BE2C (cell line): ENCODE measurements around the gene TBC1D23.
"Not testable (repeated sequence)": the region's sequence is repeated elsewhere in the genome, so short reads cannot be mapped to it uniquely, and the experiment has no call there.

Experiments used
- DNase-seq: peaks from one replicate; pipeline ENCODE4 v3.0.0-alpha.2; 2020
- H3K27me3 ChIP-seq: fragments of 250-450 bp; sonication (Bioruptor Pico); 2 replicates; pipeline ENCODE4 v1.5.1; 2020; ENCODE audit warnings: mild to moderate bottlenecking
- H3K36me3 ChIP-seq: fragments of 250-450 bp; sonication (Bioruptor Pico); 2 replicates; pipeline ENCODE4 v1.5.1; 2020; ENCODE audit warnings: mild to moderate bottlenecking
- H3K4me1 ChIP-seq: fragments of 250-450 bp; sonication (Bioruptor Pico); 2 replicates; pipeline ENCODE4 v1.5.1; 2020
- H3K4me3 ChIP-seq: 2 replicates; pipeline ENCODE4 v1.5.1; 2011; ENCODE audit warnings: low read depth, low read length
- H3K9me3 ChIP-seq: fragments of 250-450 bp; sonication (Bioruptor Pico); 2 replicates; pipeline ENCODE4 v1.5.1; 2020
- TF ChIP-seq, protein P1 (sequence below): IDR thresholded peaks from 2 replicates; pipeline ENCODE4 v1.5.1; 2012; ENCODE audit warnings: mild to moderate bottlenecking, low read depth, low read length

The TBC1D23 gene

DNA sequence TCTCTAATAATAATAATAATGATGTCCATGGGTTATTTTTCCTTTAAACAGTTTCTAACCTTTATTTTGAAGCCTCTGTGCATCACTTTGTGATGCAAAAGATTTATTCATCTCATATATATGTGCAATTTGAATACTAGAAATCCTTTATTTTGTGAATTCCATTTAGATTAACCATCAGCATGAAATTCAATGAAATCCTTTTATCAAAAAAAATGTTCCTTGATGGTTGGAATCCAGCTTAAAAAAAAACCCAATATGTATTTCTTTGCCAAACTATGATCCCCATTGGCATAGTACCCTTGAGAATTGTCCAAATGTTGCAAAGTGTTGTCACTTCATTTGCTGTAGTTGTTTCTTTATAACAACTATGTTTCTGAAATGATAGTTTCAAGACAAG lies 7.4 kb downstream of the TBC1D23 start:
- no peaks in the 10 kb centered on the region for H3K9me3 ChIP-seq

GRCh38 chr3:100269001-100269400 lies 8.2 kb downstream of the TBC1D23 start:
- H3K36me3 ChIP-seq, result no peaks in the 10 kb centered on the region
- no peaks in the 10 kb centered on the region for H3K4me1 ChIP-seq
- H3K9me3 ChIP-seq, result no peaks in the 10 kb centered on the region
- TF ChIP-seq, protein P1, sequence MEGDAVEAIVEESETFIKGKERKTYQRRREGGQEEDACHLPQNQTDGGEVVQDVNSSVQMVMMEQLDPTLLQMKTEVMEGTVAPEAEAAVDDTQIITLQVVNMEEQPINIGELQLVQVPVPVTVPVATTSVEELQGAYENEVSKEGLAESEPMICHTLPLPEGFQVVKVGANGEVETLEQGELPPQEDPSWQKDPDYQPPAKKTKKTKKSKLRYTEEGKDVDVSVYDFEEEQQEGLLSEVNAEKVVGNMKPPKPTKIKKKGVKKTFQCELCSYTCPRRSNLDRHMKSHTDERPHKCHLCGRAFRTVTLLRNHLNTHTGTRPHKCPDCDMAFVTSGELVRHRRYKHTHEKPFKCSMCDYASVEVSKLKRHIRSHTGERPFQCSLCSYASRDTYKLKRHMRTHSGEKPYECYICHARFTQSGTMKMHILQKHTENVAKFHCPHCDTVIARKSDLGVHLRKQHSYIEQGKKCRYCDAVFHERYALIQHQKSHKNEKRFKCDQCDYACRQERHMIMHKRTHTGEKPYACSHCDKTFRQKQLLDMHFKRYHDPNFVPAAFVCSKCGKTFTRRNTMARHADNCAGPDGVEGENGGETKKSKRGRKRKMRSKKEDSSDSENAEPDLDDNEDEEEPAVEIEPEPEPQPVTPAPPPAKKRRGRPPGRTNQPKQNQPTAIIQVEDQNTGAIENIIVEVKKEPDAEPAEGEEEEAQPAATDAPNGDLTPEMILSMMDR, result no peak
- DNase-seq, result no peak
- no peaks in the 10 kb centered on the region for H3K27me3 ChIP-seq
- no peak overlapping the region for H3K4me3 ChIP-seq

More for the DNA sequence above, 7.4 kb downstream of the TBC1D23 start:
- Histone ChIP-seq H3K4me1 (no peaks in the 10 kb centered on the region), H3K27me3 (no peaks in the 10 kb centered on the region), H3K36me3 (no peaks in the 10 kb centered on the region), H3K4me3 (no peak overlapping the region)
- TF ChIP-seq, protein P1, result no peak
- no peak for DNase-seq

DNA sequence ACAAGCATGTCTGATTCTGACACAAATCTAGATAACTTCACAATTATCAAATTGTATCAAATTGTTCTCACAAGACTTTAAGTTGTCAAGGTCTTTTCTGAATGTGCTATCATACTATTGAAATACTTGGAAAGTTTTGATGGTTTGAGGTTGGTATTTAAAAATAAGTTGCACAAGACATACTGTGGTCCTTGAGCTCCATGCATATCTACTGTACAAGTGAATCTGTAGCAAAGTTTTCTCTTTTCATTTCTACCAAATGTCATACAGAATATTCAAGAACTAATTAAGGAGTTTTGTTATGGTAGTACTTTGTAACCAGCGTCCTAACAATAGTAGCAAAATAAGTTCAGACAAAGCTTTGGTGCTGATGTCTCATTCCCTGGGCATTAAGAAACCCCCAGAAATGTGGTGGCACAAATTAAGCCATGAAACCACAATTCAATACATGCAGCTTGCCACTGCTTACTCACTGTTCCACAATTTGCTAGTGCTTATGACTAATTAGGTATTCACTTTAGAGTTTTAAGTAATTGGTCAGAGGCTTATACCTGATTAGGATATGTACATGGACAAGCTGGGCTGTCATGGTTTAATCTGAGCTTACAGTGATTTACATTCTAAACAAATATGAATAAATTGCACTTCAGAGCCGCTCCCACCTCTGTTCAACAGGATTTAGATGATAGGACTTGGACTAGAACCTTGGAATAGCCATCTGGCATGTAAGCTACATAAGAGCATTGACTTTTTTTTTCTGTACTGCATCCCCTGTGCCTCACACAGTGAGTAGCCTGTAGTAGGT lies 8.8 kb downstream of the TBC1D23 start:
- DNase-seq, result no peak

DNA sequence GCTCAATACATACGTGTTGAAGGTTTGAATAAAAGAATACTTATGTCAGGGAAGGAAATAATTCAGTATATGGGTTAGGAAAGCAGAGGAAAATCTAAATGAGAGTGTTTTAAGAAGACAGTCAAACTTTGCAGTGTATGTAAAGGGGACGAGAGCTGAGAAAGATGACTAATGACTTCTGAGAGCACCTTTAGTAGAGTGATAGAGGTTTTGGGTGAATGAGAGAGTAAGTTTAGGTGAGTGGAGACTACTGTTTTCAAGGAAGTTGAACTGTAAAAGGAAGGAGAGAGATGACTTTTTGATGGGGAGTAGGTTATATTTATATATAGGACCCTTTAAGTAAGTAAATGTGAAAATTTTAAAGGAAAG lies 9.4 kb downstream of the TBC1D23 start:
- Histone ChIP-seq H3K27me3 (no peaks in the 10 kb centered on the region), H3K36me3 (no peaks in the 10 kb centered on the region), H3K4me3 (no peak overlapping the region), H3K4me1 (no peaks in the 10 kb centered on the region), H3K9me3 (no peaks in the 10 kb centered on the region)
- DNase-seq, result no peak
- TF ChIP-seq, protein P1, result no peak

More for the DNA sequence above, 8.8 kb downstream of the TBC1D23 start:
- TF ChIP-seq, protein P1, result no peak
- no peaks in the 10 kb centered on the region for H3K27me3 ChIP-seq
- H3K4me3 ChIP-seq, result no peak overlapping the region
- H3K4me1 ChIP-seq, result no peaks in the 10 kb centered on the region
- H3K36me3 ChIP-seq, result no peaks in the 10 kb centered on the region
- no peaks in the 10 kb centered on the region for H3K9me3 ChIP-seq

DNA sequence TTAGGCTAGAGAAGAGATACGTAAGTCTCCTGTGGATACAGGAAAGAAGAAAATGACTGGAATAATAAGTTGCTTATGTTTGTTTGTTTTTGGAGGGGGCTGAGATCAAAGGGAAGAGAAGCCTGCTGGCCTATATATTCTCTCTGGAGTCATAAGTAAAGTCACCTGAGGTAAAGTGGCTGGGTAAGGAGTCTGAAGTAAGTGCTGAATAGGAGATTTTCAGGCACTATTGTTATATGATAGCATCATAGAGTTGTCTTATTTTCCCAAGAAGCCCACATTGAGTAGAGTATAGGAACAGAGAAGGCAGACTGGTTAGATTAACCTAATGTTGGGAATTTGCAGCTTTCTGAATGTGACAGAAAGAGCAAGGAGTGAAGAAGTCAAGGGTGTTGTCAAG lies 10.7 kb downstream of the TBC1D23 start:
- no peak overlapping the region for H3K4me3 ChIP-seq
- no peaks in the 10 kb centered on the region for H3K27me3 ChIP-seq
- TF ChIP-seq, protein P1, result no peak
- DNase-seq, result no peak
- H3K4me1 ChIP-seq, result no peaks in the 10 kb centered on the region
- H3K9me3 ChIP-seq, result no peaks in the 10 kb centered on the region
- no peaks in the 10 kb centered on the region for H3K36me3 ChIP-seq

DNA sequence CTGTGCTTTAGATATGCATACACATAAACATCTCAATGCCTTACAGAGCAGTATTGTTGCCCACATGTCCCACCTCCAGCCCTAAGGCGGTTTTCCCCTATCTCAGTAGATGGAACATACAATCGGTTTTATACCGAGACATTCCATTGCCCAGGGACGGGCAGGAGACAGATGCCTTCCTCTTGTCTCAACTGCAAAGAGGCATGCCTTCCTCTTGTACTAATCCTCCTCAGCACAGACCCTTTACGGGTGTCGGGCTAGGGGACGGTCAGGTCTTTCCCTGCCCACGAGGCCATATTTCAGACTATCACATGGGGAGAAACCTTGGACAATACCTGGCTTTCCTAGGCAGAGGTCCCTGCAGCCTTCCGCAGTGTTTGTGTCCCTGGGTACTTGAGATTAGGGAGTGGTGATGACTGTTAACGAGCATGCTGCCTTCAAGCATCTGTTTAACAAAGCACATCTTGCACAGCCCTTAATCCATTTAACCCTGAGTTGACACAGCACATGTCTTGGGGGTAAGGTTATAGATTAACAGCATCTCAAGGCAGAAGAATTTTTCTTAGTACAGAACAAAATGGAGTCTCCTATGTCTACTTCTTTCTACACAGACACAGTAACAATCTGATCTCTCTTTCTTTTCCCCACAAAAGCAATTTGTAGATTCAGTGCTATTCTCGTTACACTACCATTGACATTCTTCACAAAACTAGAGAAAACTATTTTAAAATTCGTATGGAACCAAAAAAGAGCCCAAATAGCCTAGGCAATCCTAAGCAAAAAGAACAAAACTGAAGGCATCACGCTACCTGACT lies 12.2 kb downstream of the TBC1D23 start:
- not testable (repeated sequence) for H3K4me1 ChIP-seq, H3K9me3 ChIP-seq, H3K4me3 ChIP-seq, H3K27me3 ChIP-seq, DNase-seq, H3K36me3 ChIP-seq
